HG03460 (cell line): Measurements from ENCODE around the gene CARS1.
A peak's percentile ranks its signal among the peaks of the same experiment; 100 is the strongest.

ENCODE experiments used
- ATAC-seq: cut with Tn5 transposase; IDR thresholded peaks from one replicate; pipeline ENCODE4 v1.9.1; 2021; ENCODE audit not compliant: unreplicated experiment

The CARS1 gene

DNA sequence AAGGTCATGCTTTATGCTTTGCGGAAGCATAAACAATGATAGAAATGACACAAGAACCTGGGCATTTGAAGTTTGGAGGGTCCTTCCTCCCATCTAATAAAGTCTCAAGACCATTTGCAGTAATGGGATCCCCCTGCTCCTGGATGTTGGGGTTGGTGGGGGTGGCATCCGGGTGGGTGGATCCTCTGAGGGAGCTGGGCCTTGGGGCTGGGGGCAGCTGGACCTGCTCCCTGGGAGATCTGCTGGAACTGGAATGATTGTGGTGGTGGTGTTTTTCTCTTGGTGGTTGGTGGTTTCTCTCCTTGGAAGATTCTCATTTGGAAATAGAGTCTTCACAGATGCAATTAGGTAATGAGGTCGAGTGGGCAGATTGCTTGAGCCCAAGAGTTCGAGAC is 62.9 kb downstream of the CARS1 start:
- no peak for ATAC-seq

DNA sequence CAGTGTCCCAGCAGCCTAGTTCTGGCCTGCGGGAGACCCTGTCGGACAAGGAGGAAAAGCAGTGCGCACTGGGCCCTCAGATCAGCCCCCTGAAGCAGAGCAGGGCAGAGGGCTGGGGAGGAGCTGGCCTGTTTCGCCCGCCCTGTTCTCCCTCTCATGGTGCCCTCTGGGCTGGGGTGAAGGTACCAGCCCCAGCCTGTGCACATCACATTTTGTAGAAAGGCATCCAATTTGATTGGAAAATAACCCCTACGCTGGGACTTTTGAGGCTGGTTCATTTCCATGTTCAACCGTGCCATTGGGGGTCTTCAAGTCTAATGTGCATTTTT is 64.3 kb downstream of the CARS1 start:
- no peak for ATAC-seq

DNA sequence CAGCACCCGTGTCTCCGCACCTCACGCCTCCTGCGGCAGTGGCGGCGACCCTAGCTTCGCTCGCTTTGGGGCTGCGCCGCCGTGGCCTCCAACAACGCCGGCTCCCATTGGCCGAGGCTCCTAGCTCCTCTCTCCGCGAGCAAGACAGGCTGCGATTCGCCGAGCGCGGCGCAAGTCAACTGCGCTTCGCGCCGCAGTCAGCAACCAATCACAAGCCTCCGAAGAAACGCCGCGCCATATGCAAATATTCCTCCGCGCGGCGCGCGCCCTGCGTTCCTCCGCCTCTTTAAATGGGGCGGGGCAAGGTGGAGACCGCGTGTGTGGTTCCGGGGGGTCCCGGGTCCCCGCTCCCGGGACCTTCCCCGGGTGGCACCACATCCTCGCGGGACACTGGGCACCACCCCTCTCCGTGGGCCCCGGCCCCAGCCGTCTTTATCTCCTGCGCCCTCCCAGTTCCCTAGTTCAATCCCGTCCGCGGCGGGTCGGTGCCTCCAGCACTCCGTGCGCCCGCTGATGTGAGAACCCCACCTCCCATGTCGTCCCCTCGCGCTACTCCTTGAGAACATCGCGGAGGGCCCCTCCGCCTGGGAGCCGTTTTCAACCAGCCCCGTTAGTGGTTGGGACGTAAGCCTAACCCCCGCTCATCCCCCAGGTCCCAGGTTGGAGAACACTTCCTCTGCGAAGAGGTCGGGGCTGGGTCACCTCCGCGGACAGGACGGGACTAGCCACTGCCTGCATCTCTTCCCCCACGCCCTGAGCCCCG is 64.8 kb downstream of the CARS1 start, which contains the start of gene NAP1L4:
NAP1L4 (minus strand) TSS at position 96 of the 763 bp plus-strand sequence. CDS start 13,109 bp downstream, outside the sequence.
- peak; percentile 80 for ATAC-seq

DNA sequence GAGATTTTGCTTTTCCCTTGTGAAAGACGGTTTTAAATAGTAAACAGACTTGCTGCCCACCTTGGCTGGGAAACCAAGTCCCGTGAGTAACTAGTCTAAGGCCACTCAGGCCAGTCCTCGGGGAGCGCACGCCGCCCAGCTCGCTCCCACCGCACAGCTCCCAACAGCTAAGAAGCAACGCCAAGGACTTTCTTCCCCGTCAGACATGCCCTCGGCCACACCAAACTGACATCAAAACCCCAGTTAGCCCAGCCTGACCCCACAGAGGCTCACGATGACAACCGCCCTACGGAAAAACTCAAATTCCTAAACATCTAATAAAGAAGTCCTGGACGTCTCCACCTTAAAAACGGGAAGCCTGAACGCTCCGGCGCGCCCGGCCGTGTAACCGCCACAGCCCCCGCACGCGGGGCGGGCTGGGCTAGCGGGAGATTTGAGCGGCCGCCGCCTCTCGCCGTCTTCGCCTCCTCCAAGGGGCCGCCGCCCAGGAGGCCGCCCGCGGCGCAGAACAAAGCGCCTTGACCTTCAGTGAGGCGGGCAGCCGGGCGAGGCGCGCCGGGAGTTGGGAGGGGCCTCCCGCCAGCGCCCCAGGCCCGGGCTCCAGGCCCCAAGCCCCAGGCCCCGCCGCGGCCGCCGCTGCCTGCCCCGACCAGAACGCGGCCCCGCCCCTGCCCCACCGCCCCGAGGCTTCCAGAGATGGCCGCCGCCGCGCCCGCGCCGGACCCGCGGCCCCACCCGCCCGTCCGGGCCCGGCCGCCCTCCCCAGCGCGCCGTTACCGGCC is 65.6 kb downstream of the CARS1 start:
- peak; percentile 27 for ATAC-seq

DNA sequence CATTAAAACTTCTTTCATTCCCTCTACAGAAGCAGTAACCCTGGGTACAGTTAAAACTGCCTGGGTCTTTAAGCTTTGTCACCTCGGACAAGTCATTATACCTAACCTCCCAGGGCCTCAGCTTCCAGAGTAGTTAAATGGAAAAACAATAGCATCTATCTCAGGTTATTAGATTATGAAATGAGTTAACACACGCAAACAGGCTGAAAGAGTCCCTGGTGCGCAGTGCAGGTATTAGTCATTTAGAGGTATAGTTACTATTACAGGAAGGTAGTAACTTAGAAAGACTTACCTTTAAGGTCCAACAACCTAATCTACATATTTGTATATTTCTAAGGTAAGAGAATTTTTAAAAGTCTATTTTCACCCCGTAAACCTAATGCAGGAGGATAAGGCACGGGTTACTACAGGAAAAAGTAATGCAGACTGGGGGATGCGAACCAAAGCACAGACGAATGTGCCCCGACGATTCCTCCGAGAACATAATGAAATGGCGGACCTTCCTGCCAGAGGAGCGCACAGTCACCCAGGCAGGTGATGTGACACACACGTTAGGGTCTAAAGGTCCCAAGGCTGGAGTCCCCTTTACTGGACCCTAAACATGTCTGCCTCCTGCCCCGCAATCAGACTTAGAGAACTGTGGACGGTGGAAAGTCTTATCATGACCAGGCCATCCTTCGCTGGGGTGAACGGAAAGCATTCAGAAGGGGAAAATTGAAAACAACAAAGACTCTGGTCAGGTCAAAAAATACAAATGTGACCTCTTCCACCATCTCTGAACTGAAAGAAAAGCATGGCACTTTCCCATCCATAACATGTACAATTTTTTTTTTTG is 66.4 kb downstream of the CARS1 start:
- no peak for ATAC-seq

DNA sequence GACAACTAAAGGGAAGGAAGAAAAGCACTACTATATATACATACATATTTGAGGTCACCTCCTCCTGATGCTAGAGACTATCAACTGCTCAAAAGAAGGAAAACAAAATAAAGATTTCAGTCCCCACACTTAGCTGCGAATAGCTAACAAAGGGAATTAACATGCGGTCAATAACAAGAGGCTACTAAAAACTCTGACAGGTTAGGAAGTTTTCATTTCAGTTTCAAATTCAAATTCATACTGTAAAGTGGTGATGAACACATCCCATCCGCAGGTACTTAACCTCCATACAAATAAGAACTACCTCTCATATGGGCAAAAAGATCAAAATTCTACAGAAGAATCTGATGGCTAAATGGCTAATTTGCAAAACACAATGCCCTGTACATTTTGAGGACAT is 67.7 kb downstream of the CARS1 start:
- no peak for ATAC-seq

GRCh38 chr11:2989006-2989405 is 68.2 kb downstream of the CARS1 start:
- no peak for ATAC-seq

DNA sequence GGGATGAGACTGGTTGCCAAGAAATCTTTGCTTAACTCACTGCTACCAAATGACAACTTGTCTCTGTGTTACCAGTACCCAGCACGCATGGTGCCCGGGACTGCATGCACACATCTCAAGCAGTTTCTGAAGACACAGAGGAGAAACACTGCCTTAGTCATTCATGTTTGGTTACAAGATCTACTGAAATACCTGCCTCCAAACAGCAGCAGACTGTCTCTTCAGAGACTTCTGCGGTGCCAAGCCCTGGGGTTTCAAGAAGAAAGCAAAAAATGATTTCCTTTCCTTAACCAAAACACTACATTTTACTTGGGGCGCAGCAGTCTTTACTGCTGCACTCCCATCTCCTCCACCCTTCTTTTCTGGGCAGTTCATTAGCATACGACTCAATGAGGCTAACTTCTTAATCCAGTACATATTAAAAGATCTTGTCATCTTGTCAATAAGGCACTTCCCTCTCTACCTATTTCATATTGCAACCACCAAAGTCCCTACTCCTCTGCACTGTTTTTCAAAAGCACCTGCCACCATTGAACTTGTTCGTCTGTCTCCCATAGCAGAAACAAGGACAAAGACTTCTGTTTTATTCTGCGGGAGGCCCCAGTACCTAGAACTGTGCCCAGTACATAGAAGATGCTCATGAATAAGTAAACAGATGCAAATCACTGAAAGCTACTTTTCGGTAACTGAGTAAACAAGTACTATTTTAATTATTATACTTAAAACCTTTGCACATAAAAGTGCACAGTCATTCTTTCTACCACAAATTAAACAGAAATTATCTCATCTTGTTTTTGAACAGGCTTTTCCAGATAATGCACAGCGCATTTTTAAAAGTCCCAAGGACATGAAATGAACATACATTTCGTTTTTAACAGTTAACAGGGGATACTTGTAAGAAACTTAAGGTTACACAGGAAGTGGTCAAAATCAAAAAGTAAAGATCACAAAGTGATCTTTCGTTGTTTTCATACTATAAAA is 69.1 kb downstream of the CARS1 start:
- no peak for ATAC-seq

DNA sequence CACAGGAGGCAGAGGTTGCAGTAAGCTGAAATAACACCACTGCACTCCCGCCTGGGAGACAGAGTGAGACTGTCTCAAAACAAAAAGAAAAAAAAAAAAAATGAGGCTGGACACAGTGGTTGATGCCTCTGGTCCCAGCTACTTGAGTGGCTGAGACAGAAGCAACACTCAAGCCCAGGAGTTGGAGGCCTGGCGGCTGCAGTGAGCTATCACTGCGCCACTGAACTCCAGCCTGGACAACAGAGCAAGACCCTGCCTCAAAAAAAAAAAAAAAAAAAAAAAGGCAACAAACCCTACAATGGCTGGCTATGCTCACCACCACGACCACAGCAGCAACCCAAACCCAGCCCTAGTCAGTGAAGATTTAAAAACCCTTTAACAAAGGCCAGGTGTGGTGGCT is 73.3 kb downstream of the CARS1 start:
- no peak for ATAC-seq

- ATAC-seq: no peak
Measured at GRCh38 chr11:2982214-2982613, 75.0 kb downstream of the CARS1 start.

DNA sequence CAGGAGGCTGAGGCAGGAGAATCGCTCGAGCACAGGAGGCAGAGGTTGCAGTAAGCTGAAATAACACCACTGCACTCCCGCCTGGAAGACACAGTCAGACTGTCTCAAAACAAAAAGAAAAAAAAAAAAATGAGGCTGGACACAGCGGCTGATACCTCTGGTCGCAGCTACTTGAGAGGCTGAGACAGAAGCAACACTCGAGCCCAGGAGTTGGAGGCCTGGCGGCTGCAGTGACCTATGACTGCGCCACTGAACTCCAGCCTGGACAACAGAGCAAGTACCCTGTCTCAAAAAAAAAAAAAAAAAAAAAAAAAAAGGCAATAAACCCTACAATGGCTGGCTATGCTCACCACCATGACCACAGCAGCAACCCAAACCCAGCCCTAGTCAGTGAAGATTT is 76.1 kb downstream of the CARS1 start:
- no peak for ATAC-seq

- ATAC-seq: no peak
Measured at GRCh38 chr11:2980168-2980840, 76.9 kb downstream of the CARS1 start.

DNA sequence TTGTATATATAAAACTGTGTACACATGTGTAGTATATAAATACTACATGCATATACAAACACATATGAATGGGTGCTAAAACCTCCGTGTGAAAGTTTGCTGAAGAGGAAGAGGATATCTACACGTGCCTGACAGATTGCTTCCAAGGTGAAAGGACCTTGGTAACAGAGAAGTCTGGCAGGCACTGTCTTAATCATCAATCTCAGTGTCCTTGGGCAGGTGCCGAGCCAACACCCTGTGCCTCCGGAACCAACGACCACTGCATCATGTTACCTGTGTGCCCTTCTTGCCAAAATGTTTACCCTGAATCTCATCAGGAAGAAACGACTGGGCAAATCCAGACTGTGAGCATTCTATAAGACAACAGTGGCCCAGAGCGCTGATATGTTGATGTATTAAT is 80.1 kb downstream of the CARS1 start:
- no peak for ATAC-seq

DNA sequence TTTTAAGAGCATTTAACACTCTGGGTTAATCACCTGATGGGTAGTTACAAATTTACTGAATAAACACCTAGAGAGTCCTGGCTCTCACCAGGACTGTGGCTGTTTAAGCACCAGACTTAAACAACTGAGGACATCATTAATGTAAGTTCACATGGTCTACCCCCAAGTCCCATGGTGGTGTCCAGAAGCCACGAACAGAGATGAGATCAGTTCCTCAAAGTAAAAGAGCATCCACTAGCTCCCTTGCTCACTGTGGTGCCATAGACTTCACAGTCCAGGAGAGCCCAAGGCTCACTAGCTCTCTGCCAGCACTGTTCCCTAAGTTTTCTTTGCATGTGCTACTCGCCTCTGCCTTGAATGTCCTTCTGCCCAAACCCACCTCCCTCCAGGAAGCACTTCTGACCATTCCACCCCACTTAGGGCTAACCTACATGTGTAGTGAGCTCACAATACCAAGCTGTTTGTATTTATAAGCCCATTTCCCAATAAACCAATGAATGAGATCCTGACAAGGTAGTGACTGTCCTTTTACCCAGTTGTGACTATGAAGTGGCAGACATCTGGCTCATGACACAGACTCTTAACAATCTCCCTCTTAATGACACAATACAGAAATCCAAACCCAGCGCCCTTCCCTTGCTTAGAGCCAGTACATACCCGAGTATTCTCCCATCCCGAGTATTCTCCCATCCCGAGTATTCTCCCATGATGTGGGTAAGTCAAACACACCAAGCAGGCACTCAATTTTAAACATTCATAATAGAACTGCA is 80.7 kb downstream of the CARS1 start:
- no peak for ATAC-seq

DNA sequence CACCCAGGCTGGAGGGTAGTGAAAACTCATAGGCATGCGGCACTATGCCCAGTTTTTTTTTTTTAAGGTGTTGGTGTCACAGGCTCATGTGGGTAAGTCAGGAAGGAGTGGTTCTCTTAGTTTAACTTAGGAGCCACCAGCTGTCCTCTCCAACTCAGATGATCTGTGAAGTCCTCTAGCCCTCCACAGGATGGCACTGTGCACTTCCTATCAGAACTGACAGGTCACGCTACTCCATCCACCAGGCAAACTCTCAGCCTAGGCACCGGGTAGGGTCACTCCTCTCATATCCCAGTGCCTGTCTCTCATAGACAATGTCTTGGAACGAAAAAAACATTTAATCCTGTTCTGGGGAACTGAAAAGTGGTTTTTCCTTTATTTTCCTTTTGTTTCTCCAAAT is 81.6 kb downstream of the CARS1 start:
- no peak for ATAC-seq

GRCh38 chr11:2974272-2974671 is 83.0 kb downstream of the CARS1 start:
- ATAC-seq: no peak

GRCh38 chr11:2968341-2968900 is 88.8 kb downstream of the CARS1 start:
- ATAC-seq: no peak

GRCh38 chr11:2964782-2965181 is 92.4 kb downstream of the CARS1 start:
- ATAC-seq: no peak

- ATAC-seq: no peak
Measured at GRCh38 chr11:2963761-2964160, 93.5 kb downstream of the CARS1 start.
